Nephron progenitor cell (in vitro differentiated cells): ENCODE measurements around the gene HNRNPDL.

Experiments used
- DNase-seq: peaks from one replicate; pipeline ENCODE4 v3.0.0; 2021
- H3K27ac Mint-ChIP-seq: 2 replicates; pipeline ENCODE4 v1.8.0; 2021; ENCODE audit warnings: mild to moderate bottlenecking, moderate library complexity, mixed read lengths
- H3K27me3 Mint-ChIP-seq: 2 replicates; pipeline ENCODE4 v1.8.0; 2021; ENCODE audit warnings: mild to moderate bottlenecking, low read depth, mixed read lengths; ENCODE audit not compliant: poor library complexity
- H3K36me3 Mint-ChIP-seq: 2 replicates; pipeline ENCODE4 v1.8.0; 2021; ENCODE audit warnings: low read depth, mixed read lengths
- H3K4me1 Mint-ChIP-seq: 2 replicates; pipeline ENCODE4 v1.8.0; 2021; ENCODE audit warnings: mixed read lengths
- H3K4me3 Mint-ChIP-seq: 2 replicates; pipeline ENCODE4 v1.8.0; 2021; ENCODE audit warnings: mild to moderate bottlenecking, moderate library complexity, mixed read lengths
- H3K9me3 Mint-ChIP-seq: 2 replicates; pipeline ENCODE4 v1.8.0; 2021; ENCODE audit warnings: mild to moderate bottlenecking, moderate library complexity, mixed read lengths
- TF ChIP-seq, protein P1 (sequence below): fragments of 200-600 bp; sonication (generic); IDR thresholded peaks from 2 replicates; pipeline ENCODE4 v1.5.0; 2021; ENCODE audit warnings: antibody characterized with exemption

The HNRNPDL gene

DNA sequence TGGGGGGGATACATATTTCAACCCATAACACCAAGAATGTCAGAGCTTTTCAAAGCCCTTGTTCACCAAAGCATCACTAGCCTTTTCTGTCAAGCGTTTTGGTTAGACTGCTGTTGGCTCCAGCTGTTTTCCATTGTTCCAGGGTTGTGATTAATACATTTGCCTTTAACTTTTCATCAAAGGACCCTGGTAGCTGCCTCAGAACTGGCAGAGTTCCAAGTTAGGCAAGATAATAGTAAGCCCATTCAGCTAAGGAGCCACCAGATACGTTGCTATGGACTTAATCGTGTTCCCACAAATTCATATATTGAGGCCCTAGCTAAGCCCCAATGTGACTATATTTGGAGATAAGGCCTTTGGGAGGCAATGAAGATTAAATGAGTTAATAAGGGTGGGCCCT is 37.2 kb upstream of the HNRNPDL start:
- Mint-ChIP-seq H3K4me1 (peaks cover 10% of the 10 kb centered on the region), H3K9me3 (peaks cover 8% of the 10 kb centered on the region), H3K27me3 (peaks cover 3% of the 10 kb centered on the region), H3K4me3 (no peak overlapping the region), H3K36me3 (peaks cover 38% of the 10 kb centered on the region), H3K27ac (no peak overlapping the region)
- no peak for DNase-seq
- TF ChIP-seq, protein P1, sequence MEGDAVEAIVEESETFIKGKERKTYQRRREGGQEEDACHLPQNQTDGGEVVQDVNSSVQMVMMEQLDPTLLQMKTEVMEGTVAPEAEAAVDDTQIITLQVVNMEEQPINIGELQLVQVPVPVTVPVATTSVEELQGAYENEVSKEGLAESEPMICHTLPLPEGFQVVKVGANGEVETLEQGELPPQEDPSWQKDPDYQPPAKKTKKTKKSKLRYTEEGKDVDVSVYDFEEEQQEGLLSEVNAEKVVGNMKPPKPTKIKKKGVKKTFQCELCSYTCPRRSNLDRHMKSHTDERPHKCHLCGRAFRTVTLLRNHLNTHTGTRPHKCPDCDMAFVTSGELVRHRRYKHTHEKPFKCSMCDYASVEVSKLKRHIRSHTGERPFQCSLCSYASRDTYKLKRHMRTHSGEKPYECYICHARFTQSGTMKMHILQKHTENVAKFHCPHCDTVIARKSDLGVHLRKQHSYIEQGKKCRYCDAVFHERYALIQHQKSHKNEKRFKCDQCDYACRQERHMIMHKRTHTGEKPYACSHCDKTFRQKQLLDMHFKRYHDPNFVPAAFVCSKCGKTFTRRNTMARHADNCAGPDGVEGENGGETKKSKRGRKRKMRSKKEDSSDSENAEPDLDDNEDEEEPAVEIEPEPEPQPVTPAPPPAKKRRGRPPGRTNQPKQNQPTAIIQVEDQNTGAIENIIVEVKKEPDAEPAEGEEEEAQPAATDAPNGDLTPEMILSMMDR = no peak

DNA sequence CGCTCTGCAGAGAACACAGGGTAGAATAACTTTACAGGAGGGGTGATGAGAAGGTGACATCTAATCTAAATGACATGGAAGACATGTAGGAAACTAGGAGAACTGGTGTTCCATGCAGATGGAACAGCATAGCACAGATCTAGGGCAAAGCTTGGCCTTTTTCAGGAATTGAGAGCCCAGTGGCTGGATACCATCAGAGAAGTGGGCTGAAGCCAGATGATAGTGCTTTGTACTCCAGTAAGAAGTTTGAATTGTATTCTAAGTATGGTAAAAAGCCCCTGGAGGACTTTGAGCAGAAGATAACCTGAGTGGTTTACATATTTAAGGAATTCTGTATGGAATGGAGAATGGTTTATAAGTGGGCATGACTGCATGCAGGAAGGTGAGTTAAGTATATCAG is 33.0 kb upstream of the HNRNPDL start:
- peaks cover 7% of the 10 kb centered on the region for H3K27me3 Mint-ChIP-seq
- TF ChIP-seq, protein P1 = no peak
- no peak overlapping the region for H3K27ac Mint-ChIP-seq
- DNase-seq = no peak
- no peaks in the 10 kb centered on the region for H3K4me1 Mint-ChIP-seq
- H3K9me3 Mint-ChIP-seq = peaks cover 5% of the 10 kb centered on the region
- H3K36me3 Mint-ChIP-seq = peaks cover 28% of the 10 kb centered on the region
- no peak overlapping the region for H3K4me3 Mint-ChIP-seq

DNA sequence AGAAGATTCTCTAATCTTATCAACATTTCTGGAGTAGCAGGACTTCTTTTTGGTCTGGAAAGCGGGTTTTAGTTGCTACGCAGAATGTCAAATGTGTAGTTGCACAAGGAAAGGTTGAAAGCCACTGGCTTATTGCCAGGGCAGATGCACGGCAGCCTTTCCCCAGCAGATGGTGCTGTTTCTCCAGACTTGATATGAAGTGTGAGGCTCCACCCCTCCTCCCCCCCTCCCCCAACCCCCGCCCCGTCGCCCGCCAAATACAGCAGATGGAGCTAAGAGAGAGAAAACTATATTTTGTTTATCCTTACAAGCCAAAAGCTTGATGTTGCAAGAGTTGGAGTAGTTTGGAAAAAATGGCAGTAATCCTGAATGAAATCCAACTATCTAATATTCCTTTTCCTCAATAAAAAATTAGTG is 32.2 kb upstream of the HNRNPDL start:
- Mint-ChIP-seq H3K27ac (no peak overlapping the region), H3K27me3 (peaks cover 4% of the 10 kb centered on the region), H3K4me1 (no peaks in the 10 kb centered on the region), H3K9me3 (no peaks in the 10 kb centered on the region), H3K4me3 (no peak overlapping the region), H3K36me3 (peaks cover 24% of the 10 kb centered on the region)
- DNase-seq = peak; percentile 94
- TF ChIP-seq, protein P1 = peak; percentile 78

DNA sequence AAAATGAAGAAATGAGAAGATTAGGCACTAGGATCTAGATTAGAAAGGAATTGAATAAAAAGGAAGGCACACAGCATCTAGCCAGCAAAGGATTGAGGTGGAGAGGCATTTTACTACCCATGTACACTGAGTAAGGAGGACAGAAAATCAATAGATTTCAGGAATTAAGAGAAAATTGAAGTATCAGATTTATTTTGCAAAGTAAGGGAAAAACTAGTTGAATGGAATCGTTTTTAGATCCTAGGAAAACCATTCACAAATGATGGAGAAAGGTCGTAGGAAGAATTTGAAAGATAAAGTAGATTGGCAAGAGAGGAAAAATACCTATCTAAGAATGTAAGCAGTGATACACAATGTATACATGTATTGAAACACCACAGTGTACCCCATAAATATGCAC is 31.4 kb upstream of the HNRNPDL start:
- no peaks in the 10 kb centered on the region for H3K4me1 Mint-ChIP-seq
- no peak overlapping the region for H3K27ac Mint-ChIP-seq

DNA sequence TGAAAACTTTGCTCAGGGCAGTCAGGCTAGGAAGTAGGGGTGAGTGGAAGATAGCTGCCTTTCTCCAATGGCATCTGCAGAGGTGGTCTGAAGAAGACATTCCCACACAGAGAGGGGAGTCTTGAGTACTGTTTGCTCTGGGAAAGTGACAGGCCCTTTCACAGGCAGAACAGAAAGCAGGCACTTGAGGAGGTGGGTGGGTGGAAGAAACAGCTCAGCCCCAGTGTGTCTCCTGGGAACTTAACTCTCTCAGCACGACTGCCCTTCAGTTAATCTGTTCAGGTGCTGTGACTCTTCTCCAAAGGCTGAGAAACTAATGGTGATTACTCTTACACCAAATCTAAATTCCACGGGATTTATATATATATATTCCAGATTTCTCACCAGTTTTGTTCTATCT is 28.5 kb upstream of the HNRNPDL start:
- TF ChIP-seq, protein P1 = no peak
- H3K27ac Mint-ChIP-seq = peak overlapping the region; percentile 67
- peaks cover 9% of the 10 kb centered on the region for H3K4me1 Mint-ChIP-seq
- peaks cover 36% of the 10 kb centered on the region for H3K36me3 Mint-ChIP-seq
- H3K4me3 Mint-ChIP-seq = no peak overlapping the region
- H3K27me3 Mint-ChIP-seq = peaks cover 4% of the 10 kb centered on the region
- H3K9me3 Mint-ChIP-seq = no peaks in the 10 kb centered on the region
- DNase-seq = no peak

More for the DNA sequence above, 31.4 kb upstream of the HNRNPDL start:
- no peak for DNase-seq
- H3K27me3 Mint-ChIP-seq = peaks cover 4% of the 10 kb centered on the region
- no peak overlapping the region for H3K4me3 Mint-ChIP-seq
- H3K9me3 Mint-ChIP-seq = no peaks in the 10 kb centered on the region
- TF ChIP-seq, protein P1 = no peak
- H3K36me3 Mint-ChIP-seq = peaks cover 25% of the 10 kb centered on the region

DNA sequence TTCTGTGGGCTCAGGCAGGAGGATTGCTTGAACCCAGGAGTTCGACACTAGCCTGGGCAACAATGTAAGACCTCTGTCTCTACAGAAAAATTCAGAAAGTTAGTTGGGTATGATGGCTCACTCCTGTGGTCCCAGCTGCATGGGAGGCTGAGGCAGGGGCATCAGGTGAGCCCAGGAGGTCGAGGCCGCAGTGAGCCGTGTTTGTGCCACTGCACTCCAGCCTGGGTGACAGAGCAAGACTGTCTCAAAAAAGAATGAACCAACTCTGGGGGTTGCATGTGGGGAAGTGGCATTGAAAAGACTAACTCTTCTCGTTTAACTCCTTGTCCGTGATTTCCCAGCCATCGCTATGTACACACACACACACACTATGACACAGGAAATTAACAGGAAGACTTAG is 27.0 kb upstream of the HNRNPDL start:
- H3K27ac Mint-ChIP-seq = no peak overlapping the region
- H3K4me1 Mint-ChIP-seq = peaks cover 9% of the 10 kb centered on the region
- peaks cover 4% of the 10 kb centered on the region for H3K27me3 Mint-ChIP-seq

More for the DNA sequence above, 27.0 kb upstream of the HNRNPDL start:
- no peak for DNase-seq
- peaks cover 40% of the 10 kb centered on the region for H3K36me3 Mint-ChIP-seq
- H3K9me3 Mint-ChIP-seq = no peaks in the 10 kb centered on the region
- H3K4me3 Mint-ChIP-seq = no peak overlapping the region
- TF ChIP-seq, protein P1 = no peak
